Endothelial cell of umbilical vein (primary cell): ENCODE data around the gene HSH2D. TPM values are rescaled to one million over a fixed set of nuclear protein-coding genes. Genes with fewer than 3 reads are reported as not detected.

Experiments
- BruUV-seq: library from RNA; stranded (reverse); fragments of 400-500 nt; replicated peaks from 2 replicates; lab custom pipeline; 2021; lab: Mats Ljungman, UMichigan
- CTCF ChIA-PET: fragments of 300-600, 350-600 bp; sonication (Branson Sonifier 250); formaldehyde crosslinking; loops from one replicate; lab custom pipeline; 2021; ENCODE audit warnings: antibody characterized with exemption, inconsistent platforms; lab: Charles Lee
- POLR2A ChIA-PET: fragments of 300-600, 350-600 bp; sonication (Branson Sonifier 250); formaldehyde crosslinking; loops from one replicate; lab custom pipeline; 2021; ENCODE audit warnings: antibody characterized with exemption, inconsistent platforms; lab: Charles Lee
- DNase-seq: peaks from one replicate; pipeline ENCODE4 v3.0.0-alpha.2; 2011; ENCODE audit warnings: low read depth, low spot score
- FAIRE-seq: peaks from 2 replicates; lab custom pipeline; 2011; peaks lifted over from hg19 to GRCh38; lab: Jason Lieb, UNC
- H2AFZ ChIP-seq: 2 replicates; pipeline ENCODE4 v1.6.0; 2012; ENCODE audit warnings: low read depth, low read length, control low read depth, inconsistent platforms
- H3K27ac ChIP-seq: 2 replicates; pipeline ENCODE4 v1.5.1; 2011; ENCODE audit warnings: low read depth, mild to moderate bottlenecking, control low read depth, low read length, moderate library complexity; ENCODE audit not compliant: insufficient read depth
- H3K27me3 ChIP-seq, 2 experiments: 2 replicates each; pipeline versions ENCODE4 v1.6.0 to v1.6.1; 2011; ENCODE audit warnings: low read length in 2 of 2, mixed read lengths in 1 of 2; ENCODE audit not compliant: control insufficient read depth in 2 of 2, insufficient read depth in 2 of 2
- H3K36me3 ChIP-seq, 2 experiments: 2 replicates in 1 of 2; 3 replicates in 1 of 2; pipeline ENCODE4 v1.5.1; 2011; ENCODE audit warnings: low read length in 2 of 2, mild to moderate bottlenecking in 1 of 2, moderate library complexity in 1 of 2; ENCODE audit not compliant: control insufficient read depth in 2 of 2, insufficient read depth in 2 of 2; ENCODE audit errors: extremely low read depth in 1 of 2
- H3K4me1 ChIP-seq: 3 replicates; pipeline ENCODE4 v1.5.1; 2011; ENCODE audit warnings: mild to moderate bottlenecking, low read length; ENCODE audit not compliant: control insufficient read depth, insufficient read depth; ENCODE audit errors: extremely low read depth
- H3K4me2 ChIP-seq: 2 replicates; pipeline ENCODE4 v1.6.1; 2011; ENCODE audit warnings: low read length, control low read depth, mixed read lengths; ENCODE audit not compliant: insufficient read depth
- H3K4me3 ChIP-seq, 3 experiments: fragments of 200-600 bp in 1 of 3; sonication (generic), shearing (Covaris generic) in 1 of 3; replicated peaks in 1 of 3; 2 replicates each; pipeline ENCODE4 v1.5.1; 2011 to 2016; ENCODE audit warnings: control low read depth in 3 of 3, low read length in 3 of 3, mild to moderate bottlenecking in 2 of 3, inconsistent platforms in 1 of 3, low read depth in 1 of 3, moderate library complexity in 1 of 3; ENCODE audit not compliant: insufficient read depth in 1 of 3
- H3K79me2 ChIP-seq: 2 replicates; pipeline ENCODE4 v1.6.0; 2012; ENCODE audit warnings: low read length, inconsistent platforms; ENCODE audit not compliant: control insufficient read depth, insufficient read depth
- H3K9ac ChIP-seq: replicated peaks from 2 replicates; pipeline ENCODE3; 2011; ENCODE audit warnings: low read length, control low read depth; ENCODE audit not compliant: insufficient read depth; ENCODE audit errors: extremely low read depth
- H3K9me1 ChIP-seq: replicated peaks from 3 replicates; pipeline ENCODE4 v1.6.0; 2011; ENCODE audit warnings: mild to moderate bottlenecking, low read length; ENCODE audit not compliant: control insufficient read depth, insufficient read depth; ENCODE audit errors: extremely low read depth
- H3K9me3 ChIP-seq: replicated peaks from 2 replicates; pipeline ENCODE4 v1.5.1; 2012; ENCODE audit warnings: low read length, inconsistent platforms; ENCODE audit not compliant: control insufficient read depth, insufficient read depth
- H4K20me1 ChIP-seq: replicated peaks from 2 replicates; pipeline ENCODE3; 2011; ENCODE audit warnings: mild to moderate bottlenecking, low read length; ENCODE audit not compliant: control insufficient read depth, insufficient read depth; ENCODE audit errors: extremely low read depth
- EZH2 ChIP-seq: IDR thresholded peaks from 2 replicates; pipeline ENCODE4 v1.6.1; 2012; ENCODE audit warnings: borderline replicate concordance, low read depth, mild to moderate bottlenecking, moderate library complexity, low read length, inconsistent platforms; ENCODE audit not compliant: severe bottlenecking
- FOS ChIP-seq: IDR thresholded peaks from 2 replicates; pipeline ENCODE4 v1.6.1; 2011; ENCODE audit warnings: mild to moderate bottlenecking, low read length, moderate library complexity, borderline replicate concordance; ENCODE audit not compliant: insufficient read depth
- GATA2 ChIP-seq: IDR thresholded peaks from 2 replicates; pipeline ENCODE4 v1.7.0; 2011; ENCODE audit warnings: low read depth, mild to moderate bottlenecking, moderate library complexity, mixed read lengths, low read length; ENCODE audit not compliant: insufficient read length, insufficient read depth
- JUN ChIP-seq: IDR thresholded peaks from 2 replicates; pipeline ENCODE4 v1.6.1; 2011; ENCODE audit warnings: borderline replicate concordance, low read depth; ENCODE audit not compliant: insufficient read length, insufficient read depth
- POLR2A ChIP-seq: IDR thresholded peaks from 2 replicates; pipeline ENCODE4 v1.6.1; 2012; ENCODE audit warnings: low read depth, mild to moderate bottlenecking, control low read depth, low read length
- POLR2AphosphoS5 ChIP-seq: IDR thresholded peaks from 2 replicates; pipeline ENCODE4 v1.6.1; 2012; ENCODE audit warnings: low read depth, mild to moderate bottlenecking, control low read depth, low read length, moderate library complexity; ENCODE audit not compliant: insufficient read depth
- dilution Hi-C: fragments of 300-500 bp; cut with MboI; formaldehyde crosslinking; loops from one replicate; pipeline ENCODE4 v1.15.0; 2019; ENCODE audit warnings: low sequenced_read_pairs; ENCODE audit not compliant: extremely low pct_ligation_motif_present
- intact Hi-C: fragments of 100-400 bp; cut with micrococcal nuclease; formaldehyde crosslinking; loops from one replicate; pipeline ENCODE4 v1.10.0; 2022
- polyA plus RNA-seq, 4 experiments: library from polyadenylated mRNA; depleted of rRNA in 3 of 4; stranded (reverse) in 3 of 4; unstranded in 1 of 4; fragments of >200 nt; gene quantifications; 2 replicates each; pipeline versions ENCODE4 v1.2.1 to v1.2.3, GENCODE V29; 2011 to 2012; ENCODE audit warnings: missing spikeins in 1 of 4
- total RNA-seq: library from RNA; stranded (reverse); gene quantifications from 2 replicates; pipeline ENCODE4 v1.2.3, GENCODE V29; 2021
- TF ChIP-seq, protein P1 (sequence below), 2 donors: IDR thresholded peaks; 1 replicate in 1 of 2; 2 replicates in 1 of 2; pipeline ENCODE4 v1.5.1; 2011; ENCODE audit warnings: low read length in 2 of 2, mild to moderate bottlenecking in 2 of 2, moderate library complexity in 2 of 2, control low read depth in 1 of 2, inconsistent platforms in 1 of 2, low read depth in 1 of 2; ENCODE audit not compliant: insufficient read depth in 1 of 2; ENCODE audit errors: extremely low read depth in 1 of 2

The HSH2D gene
- total and polyA plus RNA-seq, 2 donors (not counting 3 experiments of a cell fraction or from before 2014, with no cell fraction given): not detected

DNA sequence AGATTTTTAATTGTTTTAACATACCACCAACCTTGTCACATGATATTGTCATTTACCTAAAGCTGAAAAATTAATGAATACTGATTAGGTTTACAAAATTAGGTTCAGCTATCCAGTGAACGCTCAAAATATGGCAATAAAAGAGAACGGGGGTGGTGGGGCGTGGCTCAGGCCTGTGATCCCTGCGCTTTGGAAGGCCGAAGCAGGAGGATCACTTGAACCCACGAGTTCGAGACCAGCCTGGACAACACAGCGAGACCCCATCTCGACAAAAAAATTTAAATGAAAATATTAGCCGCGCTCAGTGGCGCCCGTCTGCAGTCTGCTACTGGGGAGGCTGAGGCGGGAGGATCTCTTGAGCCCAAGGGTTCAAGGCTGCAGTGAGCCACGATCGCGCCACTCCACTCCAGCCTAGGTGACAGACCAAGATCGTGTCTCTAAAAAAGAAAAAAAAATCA is 41.2 kb downstream of the HSH2D start:
- TSS peak; percentile 74 for BruUV-seq
- H2AFZ ChIP-seq: peak overlapping the region; percentile 83
- intact Hi-C loops (loop anchor here (1.0 to 10.0 kb wide), 5 partner anchors 13 to 1080 kb away; partner anchors contain the start of genes AP1M1, RAB8A and SYDE1), dilution Hi-C loops (no loop called here)
- CTCF ChIA-PET: interaction anchor here (0.9 to 4.0 kb wide), 13 partner anchors 7 to 555 kb away, joined by 3 to 70 read pairs (median 5); no protein-coding TSS in a partner anchor
- no peaks in the 10 kb centered on the region for H3K27me3 ChIP-seq
- H3K9me1 ChIP-seq: no peaks in the 10 kb centered on the region
- H3K36me3 ChIP-seq: peaks cover 2 to 13% of the 10 kb centered on the region in 2 experiments
- H3K9me3 ChIP-seq: no peaks in the 10 kb centered on the region
- H3K27ac ChIP-seq: no peak overlapping the region
- H3K79me2 ChIP-seq: peaks cover 26% of the 10 kb centered on the region
- no peaks in the 10 kb centered on the region for H4K20me1 ChIP-seq
- TF ChIP-seq POLR2A (no peak), POLR2AphosphoS5 (no peak), JUN (no peak), EZH2 (no peak), FOS (no peak), GATA2 (no peak)
- TF ChIP-seq, protein P1, sequence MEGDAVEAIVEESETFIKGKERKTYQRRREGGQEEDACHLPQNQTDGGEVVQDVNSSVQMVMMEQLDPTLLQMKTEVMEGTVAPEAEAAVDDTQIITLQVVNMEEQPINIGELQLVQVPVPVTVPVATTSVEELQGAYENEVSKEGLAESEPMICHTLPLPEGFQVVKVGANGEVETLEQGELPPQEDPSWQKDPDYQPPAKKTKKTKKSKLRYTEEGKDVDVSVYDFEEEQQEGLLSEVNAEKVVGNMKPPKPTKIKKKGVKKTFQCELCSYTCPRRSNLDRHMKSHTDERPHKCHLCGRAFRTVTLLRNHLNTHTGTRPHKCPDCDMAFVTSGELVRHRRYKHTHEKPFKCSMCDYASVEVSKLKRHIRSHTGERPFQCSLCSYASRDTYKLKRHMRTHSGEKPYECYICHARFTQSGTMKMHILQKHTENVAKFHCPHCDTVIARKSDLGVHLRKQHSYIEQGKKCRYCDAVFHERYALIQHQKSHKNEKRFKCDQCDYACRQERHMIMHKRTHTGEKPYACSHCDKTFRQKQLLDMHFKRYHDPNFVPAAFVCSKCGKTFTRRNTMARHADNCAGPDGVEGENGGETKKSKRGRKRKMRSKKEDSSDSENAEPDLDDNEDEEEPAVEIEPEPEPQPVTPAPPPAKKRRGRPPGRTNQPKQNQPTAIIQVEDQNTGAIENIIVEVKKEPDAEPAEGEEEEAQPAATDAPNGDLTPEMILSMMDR (IDR thresholded peaks at IDR 0.05; ENCODE audit: extremely low read depth in 1 of 2, insufficient read depth in 1 of 2, low read depth in 1 of 2, low read length in 2 of 2): no peak
- H3K4me2 ChIP-seq: peak overlapping the region; percentile 77
- H3K9ac ChIP-seq: no peak overlapping the region
- POLR2A ChIA-PET: interaction anchor here (0.6 to 2.4 kb wide), 3 partner anchors 13 to 232 kb away, joined by 3 to 12 read pairs (median 3); partner anchors contain the start of gene AP1M1
- DNase-seq (no peak), FAIRE-seq (no peak)
- H3K4me3 ChIP-seq: peak overlapping the region in 2 of 3 experiments; percentile 58 to 96
- peaks cover 10% of the 10 kb centered on the region for H3K4me1 ChIP-seq
